ENCODE measurements around the gene NCBP1.

DNA sequence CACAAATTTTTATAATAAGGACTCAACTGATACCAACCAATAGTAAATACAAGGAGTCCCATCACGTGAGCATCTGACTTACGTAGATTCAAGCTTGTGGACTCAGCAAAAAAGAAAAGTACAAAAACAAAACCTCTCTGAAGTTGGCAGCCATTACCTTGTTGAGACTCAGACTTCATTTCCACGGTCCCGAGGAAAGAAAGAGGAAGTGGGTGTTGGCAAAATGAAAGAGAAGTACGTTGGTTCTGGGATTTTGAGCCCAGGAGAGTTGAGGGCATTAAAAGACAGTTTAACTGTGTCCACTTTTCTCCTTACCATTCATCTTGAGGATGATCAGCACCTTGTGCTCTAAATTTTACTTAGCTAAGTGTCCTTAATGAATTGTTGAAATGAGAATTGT is 26.7 kb downstream of the NCBP1 start:
- TF ChIP-seq POLR2AphosphoS5 (IDR thresholded peaks at IDR 0.05) (no peak), EP300 (IDR thresholded peaks at IDR 0.05) (no peak), POLR2A (IDR thresholded peaks at IDR 0.05) (no peak)
- TF ChIP-seq, protein P1, sequence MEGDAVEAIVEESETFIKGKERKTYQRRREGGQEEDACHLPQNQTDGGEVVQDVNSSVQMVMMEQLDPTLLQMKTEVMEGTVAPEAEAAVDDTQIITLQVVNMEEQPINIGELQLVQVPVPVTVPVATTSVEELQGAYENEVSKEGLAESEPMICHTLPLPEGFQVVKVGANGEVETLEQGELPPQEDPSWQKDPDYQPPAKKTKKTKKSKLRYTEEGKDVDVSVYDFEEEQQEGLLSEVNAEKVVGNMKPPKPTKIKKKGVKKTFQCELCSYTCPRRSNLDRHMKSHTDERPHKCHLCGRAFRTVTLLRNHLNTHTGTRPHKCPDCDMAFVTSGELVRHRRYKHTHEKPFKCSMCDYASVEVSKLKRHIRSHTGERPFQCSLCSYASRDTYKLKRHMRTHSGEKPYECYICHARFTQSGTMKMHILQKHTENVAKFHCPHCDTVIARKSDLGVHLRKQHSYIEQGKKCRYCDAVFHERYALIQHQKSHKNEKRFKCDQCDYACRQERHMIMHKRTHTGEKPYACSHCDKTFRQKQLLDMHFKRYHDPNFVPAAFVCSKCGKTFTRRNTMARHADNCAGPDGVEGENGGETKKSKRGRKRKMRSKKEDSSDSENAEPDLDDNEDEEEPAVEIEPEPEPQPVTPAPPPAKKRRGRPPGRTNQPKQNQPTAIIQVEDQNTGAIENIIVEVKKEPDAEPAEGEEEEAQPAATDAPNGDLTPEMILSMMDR (IDR thresholded peaks at IDR 0.05) = no peak
